DOHH2 (cell line): ENCODE results near the gene CACNA1A.

Experiments
- H3F3A ChIP-seq: fragments of 200-600 bp; sonication (generic), shearing (Covaris generic); 2 replicates; pipeline ENCODE4 v1.6.0; 2016; ENCODE audit warnings: antibody characterized with exemption, mild to moderate bottlenecking; ENCODE audit not compliant: control insufficient read depth, insufficient read depth
- H3K27ac ChIP-seq: fragments of 200-600 bp; sonication (generic); 2 replicates; pipeline ENCODE4 v1.5.1; 2014; ENCODE audit warnings: low read depth, mild to moderate bottlenecking, low read length, moderate library complexity
- H3K27me3 ChIP-seq: fragments of 200-600 bp; sonication (generic); 2 replicates; pipeline ENCODE4 v1.6.1; 2014; ENCODE audit warnings: mild to moderate bottlenecking, low read length, mixed read lengths; ENCODE audit not compliant: control insufficient read depth
- H3K36me3 ChIP-seq: fragments of 200-600 bp; sonication (generic); 2 replicates; pipeline ENCODE4 v1.6.1; 2014; ENCODE audit warnings: mild to moderate bottlenecking, low read length, moderate library complexity, mixed read lengths; ENCODE audit not compliant: control insufficient read depth
- H3K4me1 ChIP-seq: fragments of 200-600 bp; sonication (generic); 2 replicates; pipeline ENCODE4 v1.6.1; 2014; ENCODE audit warnings: mild to moderate bottlenecking, low read length, mixed read lengths; ENCODE audit not compliant: control insufficient read depth
- H3K4me2 ChIP-seq: fragments of 200-600 bp; sonication (generic); 2 replicates; pipeline ENCODE4 v1.6.0; 2014; ENCODE audit warnings: mild to moderate bottlenecking, low read length, moderate library complexity
- H3K4me3 ChIP-seq: fragments of 200-600 bp; sonication (generic); 2 replicates; pipeline ENCODE4 v1.5.1; 2014; ENCODE audit warnings: mild to moderate bottlenecking, low read length, mixed read lengths
- H3K79me2 ChIP-seq: fragments of 200-600 bp; sonication (generic); 2 replicates; pipeline ENCODE4 v1.6.1; 2014; ENCODE audit warnings: mild to moderate bottlenecking, low read length, mixed read lengths; ENCODE audit not compliant: control insufficient read depth
- H3K9me2 ChIP-seq: fragments of 200-600 bp; sonication (generic); replicated peaks from 2 replicates; pipeline ENCODE4 v1.6.1; 2014; ENCODE audit warnings: mild to moderate bottlenecking, low read length, mixed read lengths; ENCODE audit not compliant: control insufficient read depth
- H3K9me3 ChIP-seq: fragments of 200-600 bp; sonication (generic); 2 replicates; pipeline ENCODE4 v1.6.1; 2014; ENCODE audit warnings: antibody characterized with exemption, low read length, mixed read lengths; ENCODE audit not compliant: control insufficient read depth, insufficient read depth
- H4K20me1 ChIP-seq: fragments of 200-600 bp; sonication (generic); 2 replicates; pipeline ENCODE4 v1.6.0; 2014; ENCODE audit warnings: low read depth, mild to moderate bottlenecking, antibody characterized with exemption, low read length, moderate library complexity; ENCODE audit not compliant: control insufficient read depth, insufficient read depth
- CTCF ChIP-seq: fragments of 200-600 bp; sonication (generic); IDR thresholded peaks from one replicate; pipeline ENCODE4 v1.5.1; 2014; ENCODE audit warnings: antibody characterized with exemption, mild to moderate bottlenecking, low read depth, low read length; ENCODE audit not compliant: poor library complexity, severe bottlenecking
- EZH2phosphoT487 ChIP-seq: fragments of 200-600 bp; sonication (generic); IDR thresholded peaks from 2 replicates; pipeline ENCODE4 v1.6.1; 2017; ENCODE audit warnings: borderline replicate concordance, mild to moderate bottlenecking, antibody characterized with exemption, low read length, moderate library complexity, mixed read lengths

CACNA1A gene

GRCh38 chr19:13502231-13502630 is 4.0 kb downstream of the CACNA1A start:
- H3K36me3 ChIP-seq, result no peaks in the 10 kb centered on the region
- H4K20me1 ChIP-seq, result no peaks in the 10 kb centered on the region
- H3K27ac ChIP-seq, result no peak overlapping the region
- no peak overlapping the region for H3K4me3 ChIP-seq
- no peak overlapping the region for H3K4me2 ChIP-seq
- H3K9me2 ChIP-seq, result no peaks in the 10 kb centered on the region
- H3K9me3 ChIP-seq, result no peaks in the 10 kb centered on the region
- TF ChIP-seq EZH2phosphoT487 (no peak), CTCF (no peak)
- no peaks in the 10 kb centered on the region for H3K79me2 ChIP-seq
- H3K27me3 ChIP-seq, result no peaks in the 10 kb centered on the region
- no peaks in the 10 kb centered on the region for H3F3A ChIP-seq
- no peaks in the 10 kb centered on the region for H3K4me1 ChIP-seq

GRCh38 chr19:13499692-13500091 is 6.6 kb downstream of the CACNA1A start:
- H3K4me2 ChIP-seq, result no peak overlapping the region

GRCh38 chr19:13493516-13494310 is 12.6 kb downstream of the CACNA1A start:
- no peak overlapping the region for H3K4me3 ChIP-seq
- H3F3A ChIP-seq, result no peaks in the 10 kb centered on the region
- H3K9me2 ChIP-seq, result no peaks in the 10 kb centered on the region
- H3K4me2 ChIP-seq, result no peak overlapping the region
- H4K20me1 ChIP-seq, result no peaks in the 10 kb centered on the region
- no peaks in the 10 kb centered on the region for H3K4me1 ChIP-seq
- no peaks in the 10 kb centered on the region for H3K27me3 ChIP-seq
- H3K9me3 ChIP-seq, result no peaks in the 10 kb centered on the region
- no peaks in the 10 kb centered on the region for H3K79me2 ChIP-seq
- no peaks in the 10 kb centered on the region for H3K36me3 ChIP-seq
- no peak overlapping the region for H3K27ac ChIP-seq
- TF ChIP-seq CTCF (no peak), EZH2phosphoT487 (no peak)

More at GRCh38 chr19:13499692-13500091, 6.6 kb downstream of the CACNA1A start:
- no peaks in the 10 kb centered on the region for H3K9me3 ChIP-seq
- no peaks in the 10 kb centered on the region for H3K4me1 ChIP-seq
- no peak overlapping the region for H3K27ac ChIP-seq
- no peak for TF ChIP-seq CTCF
- TF ChIP-seq EZH2phosphoT487, result no peak
- H3F3A ChIP-seq, result no peaks in the 10 kb centered on the region
- H3K27me3 ChIP-seq, result no peaks in the 10 kb centered on the region
- no peaks in the 10 kb centered on the region for H3K79me2 ChIP-seq
- H3K4me3 ChIP-seq, result no peak overlapping the region
- no peaks in the 10 kb centered on the region for H3K9me2 ChIP-seq
- no peaks in the 10 kb centered on the region for H4K20me1 ChIP-seq
- no peaks in the 10 kb centered on the region for H3K36me3 ChIP-seq
